Activated naive CD8-positive, alpha-beta T cell treated with anti-CD3 and anti-CD28 coated beads, Interleukin-2, amount 50 U/mL, for 16 hours (primary cell): ENCODE measurements around the gene FXYD1.
"Not testable (repeated sequence)": the region's sequence is repeated elsewhere in the genome, so short reads cannot be mapped to it uniquely, and the experiment has no call there.

ENCODE experiments used
- DNase-seq: peaks from one replicate; pipeline ENCODE4 v3.0.0-alpha.2; 2020; ENCODE audit warnings: low read depth, low spot score

Gene FXYD1

GRCh38 chr19:35143231-35143715, 4.6 kb downstream of the FXYD1 start, which contains the start of gene FXYD7:
Gene FXYD7, plus strand, starts transcription at chr19:35143255. Its CDS starts 79 bp downstream, at chr19:35143334.
- no peak for DNase-seq

- DNase-seq = no peak
Measured at GRCh38 chr19:35143818-35144217, 5.2 kb downstream of the FXYD1 start.

- no peak for DNase-seq
Measured at GRCh38 chr19:35144259-35144599, 5.6 kb downstream of the FXYD1 start.

GRCh38 chr19:35144600-35145436, 6.2 kb downstream of the FXYD1 start:
- DNase-seq = no peak

GRCh38 chr19:35146746-35147459, 8.3 kb downstream of the FXYD1 start:
- no peak for DNase-seq

- DNase-seq = no peak
Measured at GRCh38 chr19:35149463-35149862, 10.8 kb downstream of the FXYD1 start.

GRCh38 chr19:35150445-35150844, 11.8 kb downstream of the FXYD1 start:
- DNase-seq = no peak

- no peak for DNase-seq
Measured at GRCh38 chr19:35151273-35152065, 12.8 kb downstream of the FXYD1 start.

- DNase-seq = not testable (repeated sequence)
Measured at GRCh38 chr19:35153129-35153522, 14.5 kb downstream of the FXYD1 start.

GRCh38 chr19:35153701-35154524, 15.3 kb downstream of the FXYD1 start:
- peak; percentile 52 for DNase-seq

- DNase-seq = peak; percentile 63
Measured at GRCh38 chr19:35154525-35155406, 16.1 kb downstream of the FXYD1 start, which contains the start of gene FXYD5. Gene FXYD5, plus strand, starts transcription at chr19:35154735. Its CDS starts 816 bp downstream, at chr19:35155551.

GRCh38 chr19:35155441-35155840, 16.8 kb downstream of the FXYD1 start:
- no peak for DNase-seq

- DNase-seq = no peak
Measured at GRCh38 chr19:35155981-35156672, 17.5 kb downstream of the FXYD1 start.

- no peak for DNase-seq
Measured at GRCh38 chr19:35156673-35157014, 18.0 kb downstream of the FXYD1 start.

GRCh38 chr19:35157431-35157830, 18.8 kb downstream of the FXYD1 start:
- no peak for DNase-seq

- DNase-seq = no peak
Measured at GRCh38 chr19:35159606-35160005, 21.0 kb downstream of the FXYD1 start.

- DNase-seq = no peak
Measured at GRCh38 chr19:35160629-35161433, 22.2 kb downstream of the FXYD1 start.

- no peak for DNase-seq
Measured at GRCh38 chr19:35161434-35161743, 22.8 kb downstream of the FXYD1 start.
